Measurements from ENCODE around the gene ZMYM2.

The ZMYM2 gene

DNA sequence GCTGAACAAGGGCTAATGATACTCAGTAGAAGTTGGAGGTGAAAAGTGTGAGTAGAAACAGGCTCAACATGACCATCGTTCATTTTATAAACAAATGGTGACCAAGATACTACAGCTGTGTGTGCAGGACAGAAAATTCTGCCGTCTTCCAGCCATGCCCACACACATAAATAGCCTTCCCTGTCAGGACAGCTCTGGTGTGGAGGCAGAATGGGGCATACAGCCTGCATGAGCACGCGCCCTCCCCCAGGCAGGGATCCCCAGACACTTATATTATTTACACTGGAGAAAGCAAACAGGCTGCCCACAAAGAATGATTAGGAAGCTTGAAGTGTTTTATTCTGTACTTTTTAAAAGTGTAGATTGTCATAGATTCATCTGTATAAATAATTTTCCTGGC lies 182.0 kb downstream of the ZMYM2 start:
- TF ChIP-seq GATA3 (IDR thresholded peaks at IDR 0.05; ENCODE audit: low read depth, low read length) (no peak), GATA2 (IDR thresholded peaks at IDR 0.05; ENCODE audit: low read depth, low read length) (no peak)

All from SH-SY5Y (cell line).